Neural progenitor cell (in vitro differentiated cells): ENCODE data around the gene DIO3. TPM values are rescaled to one million over a fixed set of nuclear protein-coding genes. Genes with fewer than 3 reads are reported as not detected.

Experiments
- DNase-seq: peaks from one replicate; pipeline ENCODE4 v3.0.0-alpha.2; 2016; ENCODE audit warnings: low spot score
- H2AFZ ChIP-seq: fragments of 200-600 bp; sonication (generic); replicated peaks from 2 replicates; pipeline ENCODE4 v1.6.1; 2016; ENCODE audit warnings: antibody characterized with exemption
- H3F3A ChIP-seq: fragments of 200-600 bp; sonication (generic); 2 replicates; pipeline ENCODE4 v1.6.1; 2016; ENCODE audit warnings: antibody characterized with exemption, low read depth
- H3K27ac ChIP-seq: fragments of 200-600 bp; sonication (generic); 2 replicates; pipeline ENCODE4 v1.5.1; 2016; ENCODE audit warnings: mild to moderate bottlenecking
- H3K27me3 ChIP-seq: fragments of 200-600 bp; sonication (generic); 2 replicates; pipeline ENCODE4 v1.6.1; 2016; ENCODE audit warnings: mild to moderate bottlenecking, moderate library complexity
- H3K36me3 ChIP-seq: fragments of 200-600 bp; sonication (generic); 2 replicates; pipeline ENCODE4 v1.5.1; 2016
- H3K4me1 ChIP-seq: fragments of 200-600 bp; sonication (generic); 2 replicates; pipeline ENCODE4 v1.6.1; 2016; ENCODE audit warnings: mixed run types
- H3K4me2 ChIP-seq: fragments of 200-600 bp; sonication (generic); 2 replicates; pipeline ENCODE4 v1.6.1; 2016
- H3K4me3 ChIP-seq: fragments of 200-600 bp; sonication (generic); 2 replicates; pipeline ENCODE4 v1.5.1; 2016
- H3K79me2 ChIP-seq: fragments of 200-600 bp; sonication (generic); 2 replicates; pipeline ENCODE4 v1.6.1; 2016; ENCODE audit warnings: low read depth
- H3K9ac ChIP-seq: fragments of 200-600 bp; sonication (generic); 2 replicates; pipeline ENCODE4 v1.6.1; 2016
- H3K9me3 ChIP-seq: fragments of 200-600 bp; sonication (generic); 2 replicates; pipeline ENCODE4 v1.5.1; 2016; ENCODE audit warnings: low read depth
- H4K20me1 ChIP-seq: fragments of 200-600 bp; sonication (generic); 2 replicates; pipeline ENCODE4 v1.6.1; 2016; ENCODE audit warnings: low read depth
- H3K27ac Mint-ChIP-seq: 3 replicates; pipeline ENCODE4 v1.8.0; 2021; ENCODE audit warnings: mixed read lengths
- H3K27me3 Mint-ChIP-seq: 2 replicates; pipeline ENCODE4 v1.8.0; 2022; ENCODE audit warnings: low read depth, mild to moderate bottlenecking, inconsistent platforms, moderate library complexity, mixed read lengths; ENCODE audit not compliant: insufficient read depth
- H3K36me3 Mint-ChIP-seq: 3 replicates; pipeline ENCODE4 v1.8.0; 2021; ENCODE audit warnings: mixed read lengths
- H3K4me1 Mint-ChIP-seq: 3 replicates; pipeline ENCODE4 v1.8.0; 2021; ENCODE audit warnings: mixed read lengths
- H3K4me3 Mint-ChIP-seq: 3 replicates; pipeline ENCODE4 v1.8.0; 2021; ENCODE audit warnings: mild to moderate bottlenecking, moderate library complexity, mixed read lengths
- H3K9me3 Mint-ChIP-seq: 3 replicates; pipeline ENCODE4 v1.8.0; 2020; ENCODE audit warnings: mixed read lengths
- CTCF ChIP-seq: fragments of 200-600 bp; sonication (generic); IDR thresholded peaks from 2 replicates; pipeline ENCODE4 v1.5.1; 2017; ENCODE audit warnings: antibody characterized with exemption, mild to moderate bottlenecking
- EZH2 ChIP-seq: fragments of 200-600 bp; sonication (generic); IDR thresholded peaks from 2 replicates; pipeline ENCODE4 v1.6.1; 2017; ENCODE audit warnings: antibody characterized with exemption, mild to moderate bottlenecking, moderate library complexity
- EZH2phosphoT487 ChIP-seq: fragments of 200-600 bp; sonication (generic); IDR thresholded peaks from 2 replicates; pipeline ENCODE4 v1.6.1; 2017; ENCODE audit warnings: antibody characterized with exemption
- total RNA-seq: library from RNA; depleted of rRNA; stranded (reverse); fragments of >200 nt; gene quantifications from 2 replicates; pipeline ENCODE4 v1.2.3, GENCODE V29; 2015; ENCODE audit warnings: low replicate concordance

The DIO3 gene
- total RNA-seq, 1 donor from 2014 or later, result 0.90 TPM

- H3K79me2 ChIP-seq, result no peaks in the 10 kb centered on the region
- H2AFZ ChIP-seq, result no peak overlapping the region
- H3K9ac ChIP-seq, result no peak overlapping the region
- peaks cover 13% of the 10 kb centered on the region for H3F3A ChIP-seq
- no peak overlapping the region for H3K4me3 ChIP-seq
- H3K4me3 Mint-ChIP-seq, result no peak overlapping the region
- no peaks in the 10 kb centered on the region for H3K9me3 ChIP-seq
- TF ChIP-seq EZH2 (no peak), CTCF (no peak), EZH2phosphoT487 (no peak)
- no peak overlapping the region for H3K4me2 ChIP-seq
- no peak overlapping the region for H3K27ac ChIP-seq
- H4K20me1 ChIP-seq, result no peaks in the 10 kb centered on the region
- H3K4me1 ChIP-seq, result peaks cover 18% of the 10 kb centered on the region
- H3K9me3 Mint-ChIP-seq, result peaks cover 2% of the 10 kb centered on the region
- peaks cover 8% of the 10 kb centered on the region for H3K27me3 Mint-ChIP-seq
- H3K36me3 Mint-ChIP-seq, result no peaks in the 10 kb centered on the region
- H3K4me1 Mint-ChIP-seq, result peaks cover 14% of the 10 kb centered on the region
- no peaks in the 10 kb centered on the region for H3K36me3 ChIP-seq
- H3K27me3 ChIP-seq, result peaks cover 5% of the 10 kb centered on the region
- H3K27ac Mint-ChIP-seq, result no peak overlapping the region
- DNase-seq, result no peak
Measured at GRCh38 chr14:101583006-101583714, 21.9 kb downstream of the DIO3 start.

DNA sequence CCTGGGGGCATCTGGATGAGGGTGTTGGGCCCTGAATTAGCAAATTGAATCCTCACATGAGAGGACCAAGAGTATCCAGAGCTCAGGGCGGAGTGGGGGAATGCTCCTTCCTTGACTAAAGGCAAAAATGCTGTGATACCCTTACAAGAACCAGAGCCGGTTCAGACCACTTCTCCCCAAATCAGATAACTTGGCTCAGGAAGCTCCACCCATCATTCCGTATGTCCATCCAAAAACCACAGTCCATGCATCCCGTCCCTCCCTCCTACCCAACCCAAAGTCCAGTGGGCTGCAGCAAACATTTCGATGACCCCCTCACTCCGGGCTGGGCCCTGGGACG lies 22.4 kb downstream of the DIO3 start:
- Mint-ChIP-seq H3K4me3 (no peak overlapping the region), H3K27me3 (peaks cover 7% of the 10 kb centered on the region), H3K27ac (no peak overlapping the region), H3K36me3 (no peaks in the 10 kb centered on the region), H3K9me3 (peaks cover 2% of the 10 kb centered on the region), H3K4me1 (peaks cover 20% of the 10 kb centered on the region)
- no peaks in the 10 kb centered on the region for H3K79me2 ChIP-seq
- TF ChIP-seq EZH2 (no peak), EZH2phosphoT487 (no peak), CTCF (no peak)
- no peaks in the 10 kb centered on the region for H3K36me3 ChIP-seq
- no peak for DNase-seq
- no peak overlapping the region for H3K4me3 ChIP-seq
- H3K9ac ChIP-seq, result no peak overlapping the region
- H2AFZ ChIP-seq, result no peak overlapping the region
- H3K9me3 ChIP-seq, result no peaks in the 10 kb centered on the region
- no peak overlapping the region for H3K4me2 ChIP-seq
- H4K20me1 ChIP-seq, result no peaks in the 10 kb centered on the region
- H3K27ac ChIP-seq, result no peak overlapping the region
- H3K27me3 ChIP-seq, result peaks cover 5% of the 10 kb centered on the region
- H3K4me1 ChIP-seq, result peaks cover 24% of the 10 kb centered on the region
- peaks cover 13% of the 10 kb centered on the region for H3F3A ChIP-seq

DNA sequence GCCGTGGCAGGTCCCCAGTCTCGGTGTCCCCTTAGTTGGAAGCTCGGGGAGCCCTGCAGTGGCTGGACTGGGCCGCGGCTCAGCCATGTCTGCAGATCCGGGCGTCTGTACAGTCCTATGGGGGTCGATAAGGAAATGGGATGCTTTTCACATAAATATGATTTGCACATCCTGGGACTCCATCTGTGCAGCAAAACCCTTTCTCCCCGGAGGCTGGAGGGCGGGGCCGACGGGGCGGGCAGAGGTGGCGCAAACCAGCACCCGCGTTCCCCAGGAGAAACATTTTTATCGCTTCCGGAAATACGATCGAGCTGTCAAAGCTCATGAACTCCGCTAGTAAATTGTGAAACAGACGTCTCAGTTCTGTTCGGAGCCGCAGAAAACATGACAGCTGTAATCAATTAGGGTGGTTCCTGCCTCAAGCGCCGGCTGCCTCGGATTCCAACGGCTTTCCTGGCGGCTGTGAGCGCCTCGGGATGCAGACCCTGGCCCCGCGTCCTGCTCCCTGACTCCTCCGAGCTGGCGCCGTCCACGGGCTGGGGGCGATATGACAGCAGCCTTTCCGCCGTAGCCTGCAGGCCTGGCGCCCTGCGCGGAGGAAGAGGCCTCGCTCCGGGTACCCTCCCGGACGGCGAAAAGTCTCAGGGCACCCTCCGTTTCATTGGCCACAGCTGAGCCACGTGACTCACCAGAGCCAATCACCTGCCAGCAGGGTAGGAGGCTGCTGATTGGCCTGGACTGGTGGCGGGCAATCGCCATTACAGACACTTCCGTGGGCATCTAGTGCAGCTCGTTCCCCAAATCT lies 23.0 kb downstream of the DIO3 start:
- Mint-ChIP-seq H3K4me1 (peaks cover 25% of the 10 kb centered on the region), H3K27me3 (peaks cover 5% of the 10 kb centered on the region), H3K9me3 (peaks cover 2% of the 10 kb centered on the region), H3K36me3 (no peaks in the 10 kb centered on the region), H3K27ac (no peak overlapping the region), H3K4me3 (no peak overlapping the region)
- Histone ChIP-seq H3K36me3 (no peaks in the 10 kb centered on the region), H3K27me3 (peaks cover 5% of the 10 kb centered on the region), H3F3A (peaks cover 13% of the 10 kb centered on the region), H3K4me2 (no peak overlapping the region), H3K9ac (no peak overlapping the region), H3K4me1 (peaks cover 29% of the 10 kb centered on the region), H3K4me3 (no peak overlapping the region), H4K20me1 (no peaks in the 10 kb centered on the region), H3K79me2 (no peaks in the 10 kb centered on the region), H3K9me3 (no peaks in the 10 kb centered on the region), H3K27ac (no peak overlapping the region), H2AFZ (no peak overlapping the region)
- TF ChIP-seq EZH2 (no peak), EZH2phosphoT487 (no peak), CTCF (no peak)
- DNase-seq, result no peak
